Activated T-cell treated with anti-CD3 and anti-CD28 coated beads for 24 hours (primary cell): ENCODE measurements around the gene RNF224.
A peak's percentile ranks its signal among the peaks of the same experiment; 100 is the strongest.

Experiments used
- DNase-seq: peaks from one replicate; pipeline ENCODE4 v3.0.0-alpha.2; 2020; ENCODE audit warnings: low read depth

RNF224 gene

DNA sequence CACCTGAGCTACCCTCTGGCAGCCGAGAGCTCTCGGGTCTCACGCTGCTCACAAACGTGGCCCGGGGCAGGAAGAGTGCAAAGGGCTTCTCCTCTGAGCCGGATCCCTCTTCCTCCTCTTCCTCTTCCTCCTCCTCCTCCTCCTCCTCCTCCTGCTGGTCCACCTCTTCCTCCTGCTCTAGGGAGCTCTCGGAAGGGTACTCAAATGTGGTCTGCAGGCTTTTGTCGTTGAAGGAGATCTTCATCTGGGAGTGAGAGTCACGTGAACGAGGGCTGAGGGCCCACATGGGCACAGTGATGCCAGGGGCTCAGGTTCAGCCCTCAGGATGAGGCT, 34.9 kb upstream of the RNF224 start:
- no peak for DNase-seq

DNA sequence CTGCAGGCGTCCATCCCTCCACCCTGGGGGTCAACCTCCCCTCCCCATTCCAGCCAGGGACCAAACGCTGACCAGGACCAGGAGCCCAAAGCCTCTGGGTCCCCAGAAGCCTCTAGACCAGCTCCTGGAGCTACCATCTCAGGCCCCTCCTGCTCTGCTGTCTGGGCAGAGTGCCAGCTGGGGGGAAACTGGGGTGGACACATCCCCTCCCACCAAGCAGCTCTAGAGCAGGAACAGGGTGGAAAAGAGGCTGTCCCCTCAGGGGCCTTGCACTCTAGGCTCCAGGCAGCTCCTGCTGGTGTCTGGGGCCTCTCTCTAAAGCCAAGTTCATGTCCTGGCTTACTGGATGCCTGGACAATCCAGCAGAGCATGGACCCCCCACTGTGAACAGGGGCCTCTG, 34.4 kb upstream of the RNF224 start:
- DNase-seq = no peak

DNA sequence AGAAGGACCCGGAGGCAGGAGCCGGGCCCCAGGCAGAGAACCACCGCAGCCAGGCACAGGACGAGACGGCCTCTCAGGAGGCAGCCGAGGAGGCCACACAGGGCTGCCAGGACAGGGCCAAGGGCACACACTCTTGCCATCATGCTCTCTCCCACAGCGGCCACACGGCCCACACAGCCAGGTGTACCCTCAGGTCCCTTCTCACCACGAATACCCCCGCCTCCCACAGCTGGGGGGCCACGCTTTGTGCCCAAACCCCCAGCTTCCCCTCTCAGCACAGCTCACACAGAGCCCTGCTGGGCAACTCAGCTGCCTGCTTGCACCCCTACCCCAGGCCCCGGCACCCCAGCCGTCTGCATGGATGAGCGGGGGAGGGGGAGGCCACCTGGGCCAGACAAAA, 33.5 kb upstream of the RNF224 start:
- DNase-seq = no peak

DNA sequence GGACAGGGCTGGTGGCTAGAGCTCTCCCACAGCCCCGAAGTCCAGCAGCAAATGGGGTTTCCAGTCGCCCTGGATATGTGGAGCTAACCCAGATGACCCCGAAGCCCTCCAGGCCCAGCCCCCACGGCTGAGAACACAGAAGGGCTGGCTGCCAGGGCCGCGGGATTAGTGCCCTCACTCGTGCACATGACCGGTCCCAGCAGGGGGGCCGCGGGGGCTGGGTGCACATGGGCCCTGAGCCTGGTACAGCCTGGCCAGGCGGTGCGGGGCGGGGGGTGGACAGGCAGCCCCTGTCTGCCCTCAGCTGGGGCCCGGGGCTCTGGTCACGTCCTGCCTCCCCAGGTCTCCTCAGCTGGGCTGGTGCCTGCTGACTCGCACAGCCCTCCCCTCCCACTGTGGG, 32.9 kb upstream of the RNF224 start:
- DNase-seq = no peak

DNA sequence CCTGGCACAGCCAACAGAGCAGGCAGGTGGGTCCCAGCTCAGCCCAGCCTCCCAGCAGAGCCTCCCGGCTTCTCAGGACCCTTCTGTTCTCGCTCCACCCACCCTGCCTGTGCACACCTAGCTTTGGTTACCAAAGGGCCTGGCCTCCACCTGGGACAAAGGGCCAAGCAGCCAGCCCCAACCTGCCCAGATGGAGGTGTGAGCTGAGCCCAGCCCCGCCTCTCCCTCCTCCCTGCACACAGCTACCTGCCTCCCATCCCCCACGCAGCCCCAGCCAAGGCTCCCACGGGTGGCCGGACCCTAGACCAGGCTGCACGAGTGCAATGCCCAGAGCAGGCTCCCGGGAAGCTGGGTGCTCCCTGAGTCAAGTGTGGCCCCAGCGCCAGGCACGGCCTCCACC, 32.4 kb upstream of the RNF224 start:
- DNase-seq = no peak

DNA sequence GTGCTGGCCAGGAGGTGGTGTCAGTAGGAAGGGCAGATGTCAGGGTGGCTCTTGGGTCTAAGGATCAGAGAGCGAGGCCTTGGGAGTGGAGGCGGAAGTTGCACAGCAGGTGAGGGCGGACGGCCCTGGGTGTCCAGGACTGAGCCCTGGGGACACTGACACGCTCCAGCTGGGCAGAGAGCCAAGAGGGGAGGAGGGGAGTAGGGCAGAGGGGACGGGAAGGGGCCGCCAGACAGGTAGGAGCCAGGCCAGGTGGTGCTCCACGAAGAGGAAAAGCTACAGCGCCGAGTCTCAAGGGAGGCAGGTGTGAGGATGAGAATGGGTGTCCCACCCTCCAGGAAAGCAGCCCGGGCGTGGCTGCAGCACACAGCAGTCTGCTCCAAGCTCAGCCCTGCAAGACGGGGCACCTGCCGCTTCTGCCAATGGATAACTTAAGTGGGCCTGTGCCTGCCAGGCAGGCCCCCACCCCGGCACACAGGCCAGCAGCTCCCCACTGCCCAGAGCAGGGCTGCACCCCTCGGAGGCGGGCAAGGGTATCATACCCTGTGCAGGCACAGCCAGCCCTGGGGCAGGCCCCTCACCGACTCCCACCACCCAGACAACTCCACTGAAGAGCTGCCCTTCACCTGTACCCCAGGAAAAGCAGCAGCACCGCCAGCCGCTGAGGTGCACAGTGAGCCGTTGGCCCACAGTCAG, 31.6 kb upstream of the RNF224 start:
- DNase-seq = no peak

DNA sequence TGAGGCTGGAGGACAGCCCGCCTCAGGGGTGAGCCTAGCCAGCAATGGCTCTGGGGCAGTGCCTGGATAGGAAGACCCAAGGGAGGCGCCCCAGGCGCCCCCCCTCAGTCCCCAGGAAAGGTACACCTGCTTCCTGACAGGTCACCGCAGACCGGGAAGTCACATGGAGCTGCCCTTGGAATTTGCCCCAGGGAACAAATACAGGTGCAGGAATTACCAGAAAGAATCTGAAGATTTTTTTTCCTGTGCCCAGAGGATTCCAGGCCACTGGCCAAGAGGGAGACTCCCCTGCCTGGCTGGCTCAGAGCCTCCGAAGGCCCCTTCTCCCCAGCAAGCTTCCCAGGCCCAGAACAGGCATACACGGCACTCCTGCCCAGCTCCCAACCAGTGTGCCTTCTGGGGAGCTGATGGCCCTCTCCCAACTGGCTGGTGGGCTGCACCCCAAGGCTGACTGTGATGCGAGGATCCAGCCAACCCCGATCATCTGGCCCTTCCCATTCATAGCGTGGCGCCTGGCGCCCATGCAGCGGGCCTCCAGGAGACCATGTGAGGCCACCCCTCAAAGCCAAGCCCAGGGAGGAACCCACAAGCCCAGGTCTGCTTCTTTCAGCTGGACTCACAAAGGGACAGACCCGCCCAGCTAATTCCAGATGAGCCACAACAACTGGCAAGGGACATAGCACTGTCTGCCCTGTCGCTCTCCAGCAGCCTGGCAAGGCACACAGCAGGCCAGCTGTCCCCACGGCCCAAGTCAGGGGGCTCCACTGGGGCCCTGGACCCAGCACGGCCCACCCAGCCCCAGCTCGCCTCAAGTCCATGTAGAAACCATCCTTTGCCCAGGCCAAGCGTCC, 29.0 kb upstream of the RNF224 start:
- no peak for DNase-seq

DNA sequence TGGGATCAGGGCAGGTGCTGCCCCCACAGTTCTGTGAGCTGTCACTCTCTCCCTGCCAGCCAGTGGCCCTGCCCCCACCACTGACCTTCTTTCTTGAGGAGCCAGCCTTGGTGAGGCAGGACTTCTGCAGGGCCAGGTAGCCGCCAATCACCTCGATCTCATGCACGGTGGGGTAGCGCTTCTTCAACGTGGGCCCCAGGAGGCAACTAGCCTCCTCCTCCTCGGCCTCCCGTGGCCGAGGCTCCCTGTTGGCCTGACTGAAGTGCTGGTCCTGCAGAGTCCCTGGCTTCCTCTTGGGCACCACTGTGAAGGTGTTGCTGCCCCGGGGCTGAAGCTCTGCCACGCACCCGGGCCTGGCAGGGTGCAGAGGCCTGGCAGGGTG, 28.4 kb upstream of the RNF224 start:
- no peak for DNase-seq

DNA sequence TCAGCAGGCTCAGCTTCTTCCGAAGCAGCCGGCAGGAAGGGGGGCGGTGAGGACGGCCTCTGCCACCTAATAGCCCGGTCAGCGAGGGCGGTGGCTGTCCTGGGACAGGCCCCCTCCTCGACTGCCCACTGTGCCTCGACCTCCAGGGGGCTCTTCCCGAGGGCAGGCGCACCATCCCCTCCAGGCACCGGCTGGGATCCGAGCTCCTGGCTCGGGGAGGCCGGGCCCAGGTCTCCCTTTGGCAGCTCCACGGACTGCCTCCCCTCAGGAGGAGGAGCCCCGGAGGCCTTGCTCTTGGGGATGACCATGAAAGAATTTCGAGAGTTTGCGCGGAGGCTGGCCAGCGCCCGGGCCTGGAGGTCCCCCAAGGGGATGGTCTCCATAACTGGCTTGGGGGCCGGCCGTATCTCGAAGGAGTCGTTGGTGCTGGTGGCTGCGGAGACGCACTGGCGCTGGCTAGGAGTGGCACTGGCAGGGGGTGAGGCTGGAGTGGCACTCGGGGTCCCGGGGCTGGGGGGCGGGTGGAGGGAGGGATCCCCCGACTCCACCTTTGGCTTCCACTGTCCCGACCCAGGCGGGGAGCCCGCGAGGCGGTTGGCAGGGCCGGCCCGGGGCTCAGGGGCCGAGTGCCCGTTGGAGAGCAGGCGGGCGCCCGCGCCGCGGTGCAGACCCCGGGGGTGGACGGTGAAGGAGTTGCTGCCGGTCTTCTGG, 27.7 kb upstream of the RNF224 start:
- DNase-seq = no peak

DNA sequence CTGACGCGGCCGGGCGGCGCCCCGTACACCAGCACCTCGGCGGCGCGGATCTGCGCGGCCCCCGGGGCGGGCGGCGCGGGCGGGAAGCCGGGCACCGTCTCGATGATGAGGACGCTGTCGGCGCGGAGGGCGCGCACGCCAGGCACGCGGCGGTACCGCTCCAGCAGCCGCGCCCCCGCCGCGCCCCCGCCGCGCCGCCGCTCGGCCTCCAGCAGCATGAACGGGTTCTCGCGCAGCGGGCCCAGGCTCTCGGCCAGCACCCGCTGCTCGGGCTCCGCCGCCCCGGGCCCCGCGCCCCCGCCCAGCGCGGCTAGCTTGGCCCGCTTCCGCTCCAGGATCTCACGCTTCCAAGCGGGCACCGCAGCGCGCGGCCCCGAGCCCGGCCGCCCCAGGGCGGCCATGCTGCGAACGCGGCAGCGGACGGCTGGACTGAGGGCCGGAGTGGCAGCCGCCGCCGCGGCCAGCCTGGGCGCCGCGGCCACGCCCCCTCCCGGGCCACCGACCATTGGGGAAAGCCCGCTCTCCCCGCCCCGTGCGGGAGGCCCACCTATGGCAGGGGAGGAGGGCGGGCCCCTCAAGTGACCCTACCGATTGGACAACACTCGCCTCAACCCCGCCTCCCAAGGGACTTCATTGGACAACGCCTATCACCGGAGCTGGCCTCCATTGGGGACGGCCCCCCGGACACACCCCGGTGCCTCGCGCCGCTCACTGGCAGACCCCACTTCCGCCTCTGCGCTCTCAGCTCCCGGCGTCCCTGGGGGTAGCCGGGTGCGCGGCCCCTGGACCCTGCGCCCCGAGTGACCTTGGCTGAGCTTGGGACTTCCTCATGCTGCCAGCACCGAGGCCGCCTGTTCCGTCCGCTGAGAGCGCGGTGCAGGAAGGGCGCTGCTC, 26.7 kb upstream of the RNF224 start, which contains the start of gene TPRN:
Gene TPRN, minus strand, starts transcription at position 431 of the 894 bp plus-strand sequence. Its CDS starts 30 bp downstream, at position 401.
- peak; percentile 98 for DNase-seq

DNA sequence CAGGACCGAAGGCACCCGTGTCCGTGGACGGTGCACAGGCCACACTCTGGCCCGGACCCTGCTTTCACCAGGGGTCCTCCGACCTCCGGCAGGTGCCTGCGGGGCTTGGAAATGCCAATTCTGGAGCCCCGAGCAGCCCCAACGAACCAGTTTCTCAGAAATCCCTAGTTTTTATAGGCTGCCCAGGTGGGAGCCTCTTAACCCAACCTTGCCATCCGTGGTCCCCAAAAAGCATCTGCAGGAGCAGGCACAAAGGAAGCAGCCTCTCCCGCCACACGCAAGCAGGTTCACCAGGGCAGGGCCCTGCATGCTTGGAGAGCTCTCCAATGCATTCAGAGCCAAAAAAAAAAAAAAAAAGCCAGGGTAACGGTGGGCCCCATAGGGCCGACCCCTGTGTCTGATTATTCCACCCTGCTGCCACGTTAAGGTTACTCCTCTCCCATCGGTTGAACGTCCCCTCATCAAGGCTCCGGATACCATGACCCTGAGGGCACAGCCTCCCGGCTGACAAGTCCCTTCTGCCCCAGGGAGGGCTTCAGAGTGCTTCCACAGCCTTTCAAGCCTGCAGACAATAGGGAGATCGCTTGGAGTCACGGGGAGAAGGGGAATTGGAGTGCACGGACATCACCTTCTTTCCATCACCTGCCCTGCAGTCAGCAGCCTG, 26.0 kb upstream of the RNF224 start:
- no peak for DNase-seq

DNA sequence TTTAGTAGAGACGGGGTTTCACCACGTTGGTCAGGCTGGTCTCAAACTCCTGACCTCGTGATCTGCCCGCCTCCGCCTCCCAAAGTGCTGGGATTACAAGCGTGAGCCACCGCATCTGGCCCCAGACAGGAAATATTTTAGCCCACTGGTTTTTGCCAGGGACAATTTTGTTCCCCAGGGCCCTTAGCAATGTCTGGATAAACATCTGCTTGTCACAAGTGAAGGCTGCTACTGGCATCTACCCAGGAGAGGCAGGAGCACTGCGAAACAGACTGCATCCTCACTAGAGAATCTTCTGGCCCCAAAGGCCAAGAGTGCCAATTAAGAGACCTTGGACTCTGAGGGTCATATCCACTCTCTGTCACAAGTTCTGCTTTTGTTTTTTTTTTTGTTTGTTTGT, 24.3 kb upstream of the RNF224 start:
- DNase-seq = no peak

DNA sequence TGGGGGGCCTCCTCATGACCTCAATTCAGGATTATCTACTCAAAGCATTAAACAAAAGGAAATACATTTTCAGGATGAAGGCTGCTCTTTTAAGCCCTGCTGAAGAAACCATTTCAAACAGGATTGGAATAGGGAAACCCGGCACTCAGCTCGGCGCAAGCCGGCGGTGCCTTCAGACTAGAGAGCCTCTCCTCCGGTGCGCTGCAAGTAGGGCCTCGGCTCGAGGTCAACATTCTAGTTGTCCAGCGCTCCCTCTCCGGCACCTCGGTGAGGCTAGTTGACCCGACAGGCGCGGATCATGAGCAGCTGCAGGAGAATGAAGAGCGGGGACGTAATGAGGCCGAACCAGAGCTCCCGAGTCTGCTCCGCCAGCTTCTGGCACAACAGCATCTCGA, 22.6 kb upstream of the RNF224 start:
- DNase-seq = no peak

DNA sequence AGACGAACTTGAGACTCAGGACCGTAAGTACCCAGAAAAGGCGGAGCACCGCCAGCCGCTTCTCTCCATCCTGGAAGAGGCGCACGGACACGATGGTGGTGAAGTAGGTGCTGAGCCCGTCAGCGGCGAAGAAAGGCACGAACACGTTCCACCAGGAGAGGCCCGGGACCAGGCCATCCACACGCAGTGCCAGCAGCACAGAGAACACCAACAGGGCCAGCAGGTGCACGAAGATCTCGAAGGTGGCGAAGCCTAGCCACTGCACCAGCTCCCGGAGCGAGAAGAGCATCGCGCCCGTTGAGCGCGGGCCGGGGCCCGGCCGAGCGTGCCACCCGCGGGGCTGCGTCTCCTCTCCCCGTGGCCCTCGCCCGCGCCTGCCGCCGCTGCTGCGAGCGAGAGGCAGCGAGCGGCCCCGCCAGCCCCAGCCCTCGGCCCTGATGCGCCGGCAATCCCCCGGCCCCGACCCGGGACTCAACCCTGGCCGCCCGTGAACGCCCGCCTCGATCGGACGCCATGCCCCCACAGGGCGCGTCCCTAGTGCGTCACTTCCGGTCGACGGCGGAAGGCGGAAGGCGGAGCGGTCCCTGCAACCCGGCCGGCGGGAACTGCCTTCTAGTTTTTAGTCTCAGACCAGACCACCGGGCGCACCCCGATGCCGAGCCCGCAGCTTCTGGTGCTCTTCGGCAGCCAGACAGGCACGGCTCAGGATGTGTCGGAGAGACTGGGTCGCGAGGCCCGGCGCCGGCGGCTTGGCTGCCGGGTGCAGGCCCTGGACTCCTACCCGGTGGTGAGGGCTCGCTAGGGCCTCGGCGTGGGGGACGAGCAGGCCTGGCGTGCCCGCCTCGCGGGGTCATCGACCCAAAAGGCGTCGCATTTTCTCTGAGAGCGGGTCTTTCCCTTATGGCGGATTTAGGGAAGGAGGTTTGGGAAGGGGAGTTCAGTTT, 21.9 kb upstream of the RNF224 start, which contains the start of the genes NDOR1 and TMEM203:
Gene NDOR1, plus strand, starts transcription at position 575 of the 944 bp plus-strand sequence. Its CDS starts 78 bp downstream, at position 653.
Gene TMEM203, minus strand, starts transcription at position 523 of the 944 bp plus-strand sequence. Its CDS starts 234 bp downstream, at position 289.
- peak; percentile 92 for DNase-seq

DNA sequence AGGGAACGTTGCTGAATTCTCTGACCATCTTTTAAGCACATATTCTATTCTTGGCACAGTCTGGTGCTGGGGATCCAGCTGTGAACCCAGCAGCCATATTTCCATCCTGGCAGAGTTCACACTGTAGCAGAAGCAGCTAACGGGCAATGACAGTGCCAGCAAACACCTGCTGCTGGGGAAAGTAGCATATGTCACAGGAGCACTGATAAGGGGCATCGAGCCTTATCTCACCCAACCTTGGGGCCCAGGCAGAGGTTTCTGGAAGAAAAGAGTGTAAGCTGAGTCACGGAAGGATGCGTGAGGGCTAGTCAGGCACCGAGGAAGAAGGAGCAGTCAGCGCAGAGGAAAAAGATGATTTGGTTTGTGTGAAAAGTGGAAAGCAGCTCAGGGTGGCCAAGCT, 20.7 kb upstream of the RNF224 start:
- DNase-seq = no peak

DNA sequence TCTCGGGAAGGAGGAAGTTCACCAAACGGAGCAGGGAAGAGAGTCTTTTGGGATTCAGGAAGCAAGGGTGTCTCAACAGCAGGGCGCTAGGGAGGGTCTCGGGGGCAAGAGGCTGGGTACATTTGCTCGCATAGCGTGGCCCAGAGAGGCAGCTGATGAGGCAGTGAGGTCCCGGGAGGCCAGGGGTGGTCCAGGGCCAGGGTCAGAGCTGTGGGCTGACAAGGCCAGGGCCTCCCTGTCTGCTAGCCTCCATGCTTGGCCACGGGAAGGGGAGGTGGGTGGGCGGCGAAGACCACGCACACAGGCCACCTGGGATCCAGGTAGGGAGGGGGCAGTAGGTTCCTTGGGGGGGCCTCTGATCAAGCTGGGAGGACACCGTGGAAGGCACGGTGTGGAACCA, 15.8 kb upstream of the RNF224 start:
- DNase-seq = no peak

DNA sequence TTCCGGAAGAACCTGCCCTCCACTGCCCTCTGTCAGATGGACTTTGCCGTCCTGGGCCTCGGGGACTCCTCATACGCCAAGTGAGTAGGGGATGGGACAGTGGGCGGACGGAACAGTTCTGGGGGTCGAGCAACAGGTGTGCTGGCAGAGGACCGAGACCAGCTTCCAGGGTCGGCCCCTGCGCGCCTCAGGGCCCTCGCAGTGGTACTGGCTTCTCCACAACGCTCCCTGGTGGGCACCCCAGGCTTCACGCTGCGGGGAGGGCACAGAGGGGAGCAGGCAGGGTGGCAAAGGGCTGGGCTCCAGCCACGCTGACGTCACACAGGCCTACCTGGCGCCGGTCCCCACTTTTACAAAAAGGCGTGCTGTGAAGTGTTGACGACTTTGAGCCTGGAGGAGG, 14.8 kb upstream of the RNF224 start:
- no peak for DNase-seq

DNA sequence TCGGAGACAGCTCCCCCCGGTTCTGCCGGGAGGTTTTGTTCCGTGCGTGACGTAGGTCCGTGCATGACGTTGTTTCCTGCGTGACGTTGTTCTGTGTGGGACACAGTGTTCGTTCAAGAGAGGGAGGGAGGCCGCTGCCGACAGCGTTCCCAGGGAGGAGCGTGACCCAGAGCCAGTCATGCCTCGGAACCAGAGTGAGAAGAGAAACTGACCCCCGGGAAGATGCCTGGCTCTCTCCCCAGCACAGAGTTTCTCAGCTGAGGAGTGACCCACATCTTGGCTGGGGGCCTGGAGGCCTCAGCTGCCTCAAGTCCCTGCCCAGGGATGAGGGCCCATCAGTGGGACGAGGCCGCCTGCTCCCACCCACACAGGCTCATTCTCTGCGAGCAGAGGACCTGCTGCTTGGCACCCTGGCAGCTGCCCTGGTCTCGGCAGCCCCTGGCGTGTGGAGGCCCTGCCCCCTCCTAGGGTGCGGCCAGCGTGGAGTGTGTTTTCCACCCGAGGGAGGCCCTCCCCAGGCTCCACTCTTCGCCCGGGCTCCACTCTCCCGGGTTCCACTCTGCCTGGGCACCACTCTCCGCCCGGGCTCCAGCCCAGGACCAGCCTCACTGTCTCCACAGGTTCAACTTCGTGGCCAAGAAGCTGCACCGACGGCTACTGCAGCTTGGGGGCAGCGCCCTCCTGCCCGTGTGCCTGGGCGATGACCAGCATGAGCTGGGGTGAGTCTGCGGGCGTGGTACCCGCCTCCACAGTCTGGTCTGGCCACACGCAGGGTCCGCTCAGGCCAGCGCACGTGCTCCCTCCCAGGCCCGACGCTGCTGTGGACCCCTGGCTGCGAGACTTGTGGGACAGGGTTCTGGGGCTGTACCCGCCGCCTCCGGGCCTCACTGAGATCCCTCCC, 13.9 kb upstream of the RNF224 start:
- DNase-seq = no peak

DNA sequence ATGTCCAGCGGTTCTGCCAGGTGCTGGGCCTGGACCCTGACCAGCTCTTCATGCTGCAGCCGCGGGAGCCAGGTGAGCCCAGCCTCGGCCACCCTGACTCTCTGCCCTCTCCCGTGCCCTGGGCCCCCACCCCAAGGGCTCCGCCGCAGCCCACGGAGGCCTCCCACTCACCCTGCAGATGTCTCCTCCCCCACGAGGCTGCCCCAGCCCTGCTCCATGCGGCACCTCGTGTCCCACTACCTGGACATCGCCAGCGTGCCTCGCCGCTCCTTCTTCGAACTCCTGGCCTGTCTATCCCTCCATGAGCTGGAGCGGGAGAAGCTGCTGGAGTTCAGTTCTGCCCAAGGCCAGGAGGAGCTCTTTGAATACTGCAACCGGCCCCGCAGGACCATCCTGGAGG, 12.7 kb upstream of the RNF224 start:
- no peak for DNase-seq
